ENCODE data around the gene UBE2J2.

GRCh38 chr1:1245178-1245816, 28.4 kb downstream of the UBE2J2 start:
- TF ChIP-seq POLR2A (IDR thresholded peaks at IDR 0.05; ENCODE audit: low read depth, low read length) (no peak), POLR2AphosphoS5 (IDR thresholded peaks at IDR 0.05; ENCODE audit: low read depth, low read length) (no peak)
